Small intestine (tissue), 7 donors: ENCODE data around the gene GRM8. TPM values are rescaled to one million over a fixed set of nuclear protein-coding genes. Genes with fewer than 3 reads are reported as not detected.
A peak's percentile ranks its signal among the peaks of the same experiment; 100 is the strongest.

ENCODE experiments used
- DNase-seq, 2 donors: peaks; one replicate each; pipeline versions ENCODE4 v3.0.0 to v3.0.0-alpha.2; 2013
- FAIRE-seq: peaks from 2 replicates; lab custom pipeline; 2012; peaks lifted over from hg19 to GRCh38; lab: Jason Lieb, UNC
- H3K27ac ChIP-seq, 3 donors: one replicate each; pipeline ENCODE4 v1.5.1; 2013; ENCODE audit warnings: low read length in 2 of 3, mild to moderate bottlenecking in 2 of 3, control low read depth in 1 of 3, inconsistent platforms in 1 of 3, low read depth in 1 of 3, moderate library complexity in 1 of 3
- H3K27me3 ChIP-seq, 3 donors: one replicate each; pipeline ENCODE4 v1.6.1; 2013; ENCODE audit warnings: low read length in 3 of 3, inconsistent platforms in 1 of 3; ENCODE audit not compliant: control insufficient read depth in 3 of 3, insufficient read depth in 3 of 3
- H3K36me3 ChIP-seq, 3 donors: one replicate each; pipeline ENCODE4 v1.6.1; 2013; ENCODE audit warnings: low read length in 3 of 3, inconsistent platforms in 1 of 3, low read depth in 1 of 3, mild to moderate bottlenecking in 1 of 3, moderate library complexity in 1 of 3; ENCODE audit not compliant: control insufficient read depth in 3 of 3, insufficient read depth in 2 of 3
- H3K4me1 ChIP-seq, 3 donors: one replicate each; pipeline ENCODE4 v1.6.1; 2013; ENCODE audit warnings: low read length in 2 of 3, inconsistent platforms in 1 of 3, low read depth in 1 of 3, mild to moderate bottlenecking in 1 of 3, moderate library complexity in 1 of 3; ENCODE audit not compliant: control insufficient read depth in 3 of 3, insufficient read depth in 2 of 3
- H3K4me3 ChIP-seq, 3 donors: one replicate each; pipeline ENCODE4 v1.5.1; 2013; ENCODE audit warnings: low read length in 3 of 3, control low read depth in 1 of 3, inconsistent platforms in 1 of 3, low read depth in 1 of 3, mild to moderate bottlenecking in 1 of 3, moderate library complexity in 1 of 3
- H3K9me3 ChIP-seq, 2 donors: one replicate each; pipeline ENCODE4 v1.6.1; 2013; ENCODE audit warnings: low read depth in 1 of 2, low read length in 1 of 2; ENCODE audit not compliant: control insufficient read depth in 2 of 2, insufficient read depth in 1 of 2
- WGBS, 3 donors: extraction: QIAGEN DNeasy Blood & Tissue Kit; methylation state at CpG; one replicate each; pipeline ENCODE4 v1.1.7; 2013; 5-methylcytosine and 5-hydroxymethylcytosine counted together
- polyA plus RNA-seq, 4 donors: library from polyadenylated mRNA; stranded (reverse) in 3 of 4; unstranded in 1 of 4; fragments of 200-250 nt in 3 of 4; fragments of 120-200 nt in 1 of 4; gene quantifications; one replicate each; pipeline versions ENCODE4 v1.2.1 to v1.2.3, GENCODE V29; 2013
- donor health status: healthy with polysubstance abuse.
- donor health status: control.
- donor health status: control.
- donor health status: Bipolar disorder and iron deficiency.
- donor health status: healthy.

The GRM8 gene
- polyA plus RNA-seq, 4 donors: 0.07 to 0.12 TPM; not detected in 2

GRCh38 chr7:126723966-126724544 lies 528.7 kb downstream of the GRM8 start:
- H3K27ac ChIP-seq: no peak overlapping the region
- no peak for DNase-seq
- no peak overlapping the region for H3K4me3 ChIP-seq
- H3K27me3 ChIP-seq: no peaks in the 10 kb centered on the region
- FAIRE-seq: no peak
- no peaks in the 10 kb centered on the region for H3K36me3 ChIP-seq
- WGBS, 3 donors: 58 to 64% (median 61%) methylated on average over 4 of the region's 4 CpGs
- H3K4me1 ChIP-seq: no peaks in the 10 kb centered on the region
- no peaks in the 10 kb centered on the region for H3K9me3 ChIP-seq

- H3K27ac ChIP-seq: no peak overlapping the region
- WGBS, 3 donors: 68 to 88% (median 82%) methylated on average over 2 of the region's 2 CpGs
- no peaks in the 10 kb centered on the region for H3K36me3 ChIP-seq
- H3K9me3 ChIP-seq: no peaks in the 10 kb centered on the region
- no peak for DNase-seq
- H3K4me3 ChIP-seq: no peak overlapping the region
- FAIRE-seq: no peak
- no peaks in the 10 kb centered on the region for H3K27me3 ChIP-seq
- no peaks in the 10 kb centered on the region for H3K4me1 ChIP-seq
Observed at GRCh38 chr7:126720232-126720631, 532.5 kb downstream of the GRM8 start.

GRCh38 chr7:126718419-126718818 lies 534.3 kb downstream of the GRM8 start:
- 73 to 84% (median 81%) methylated on average over 3 of the region's 3 CpGs for WGBS, 3 donors

GRCh38 chr7:126716321-126716720 lies 536.4 kb downstream of the GRM8 start:
- WGBS, 3 donors: 49 to 77% (median 76%) methylated on average over 2 of the region's 2 CpGs
- Histone ChIP-seq H3K9me3 (peaks cover 0 to 2% of the 10 kb centered on the region in 2 donors), H3K4me3 (no peak overlapping the region), H3K36me3 (no peaks in the 10 kb centered on the region), H3K4me1 (no peaks in the 10 kb centered on the region), H3K27me3 (no peaks in the 10 kb centered on the region), H3K27ac (no peak overlapping the region)
- DNase-seq (no peak), FAIRE-seq (no peak)

More at GRCh38 chr7:126718419-126718818, 534.3 kb downstream of the GRM8 start:
- Histone ChIP-seq H3K9me3 (no peaks in the 10 kb centered on the region), H3K4me3 (no peak overlapping the region), H3K36me3 (no peaks in the 10 kb centered on the region), H3K27ac (no peak overlapping the region), H3K4me1 (no peaks in the 10 kb centered on the region), H3K27me3 (no peaks in the 10 kb centered on the region)
- DNase-seq (no peak), FAIRE-seq (no peak)

- H3K27me3 ChIP-seq: no peaks in the 10 kb centered on the region
- H3K36me3 ChIP-seq: no peaks in the 10 kb centered on the region
- no peak overlapping the region for H3K27ac ChIP-seq
- WGBS, 3 donors: 30 to 49% (median 47%) methylated on average over 2 of the region's 2 CpGs
- FAIRE-seq: no peak
- H3K4me1 ChIP-seq: no peaks in the 10 kb centered on the region
- DNase-seq: no peak
- H3K4me3 ChIP-seq: no peak overlapping the region
- H3K9me3 ChIP-seq: peaks cover 0 to 2% of the 10 kb centered on the region in 2 donors
Observed at GRCh38 chr7:126715076-126715475, 537.7 kb downstream of the GRM8 start.

GRCh38 chr7:126702242-126703016 lies 550.3 kb downstream of the GRM8 start:
- no peak overlapping the region for H3K27ac ChIP-seq
- H3K36me3 ChIP-seq: no peaks in the 10 kb centered on the region
- H3K9me3 ChIP-seq: no peaks in the 10 kb centered on the region
- DNase-seq: no peak
- WGBS, 3 donors: 77 to 84% (median 84%) methylated on average over 7 of the region's 7 CpGs
- no peak overlapping the region for H3K4me3 ChIP-seq
- FAIRE-seq: no peak
- H3K4me1 ChIP-seq: no peaks in the 10 kb centered on the region
- no peaks in the 10 kb centered on the region for H3K27me3 ChIP-seq

- H3K9me3 ChIP-seq: no peaks in the 10 kb centered on the region
- H3K4me1 ChIP-seq: no peaks in the 10 kb centered on the region
- H3K4me3 ChIP-seq: no peak overlapping the region
- H3K27me3 ChIP-seq: no peaks in the 10 kb centered on the region
- no peak overlapping the region for H3K27ac ChIP-seq
- FAIRE-seq: no peak
- 12 to 25% (median 16%) methylated on average over 5 of the region's 5 CpGs for WGBS, 3 donors
- H3K36me3 ChIP-seq: no peaks in the 10 kb centered on the region
- peak; percentile 0 to 3 for DNase-seq
Observed at GRCh38 chr7:126700807-126701604, 551.7 kb downstream of the GRM8 start.

GRCh38 chr7:126699707-126700106 lies 553.0 kb downstream of the GRM8 start:
- no peak for FAIRE-seq
- no peak for DNase-seq
- Histone ChIP-seq H3K27me3 (no peaks in the 10 kb centered on the region), H3K4me3 (no peak overlapping the region), H3K36me3 (no peaks in the 10 kb centered on the region), H3K4me1 (no peaks in the 10 kb centered on the region), H3K27ac (no peak overlapping the region), H3K9me3 (no peaks in the 10 kb centered on the region)
